ENCODE measurements around the gene RPL9.

DNA sequence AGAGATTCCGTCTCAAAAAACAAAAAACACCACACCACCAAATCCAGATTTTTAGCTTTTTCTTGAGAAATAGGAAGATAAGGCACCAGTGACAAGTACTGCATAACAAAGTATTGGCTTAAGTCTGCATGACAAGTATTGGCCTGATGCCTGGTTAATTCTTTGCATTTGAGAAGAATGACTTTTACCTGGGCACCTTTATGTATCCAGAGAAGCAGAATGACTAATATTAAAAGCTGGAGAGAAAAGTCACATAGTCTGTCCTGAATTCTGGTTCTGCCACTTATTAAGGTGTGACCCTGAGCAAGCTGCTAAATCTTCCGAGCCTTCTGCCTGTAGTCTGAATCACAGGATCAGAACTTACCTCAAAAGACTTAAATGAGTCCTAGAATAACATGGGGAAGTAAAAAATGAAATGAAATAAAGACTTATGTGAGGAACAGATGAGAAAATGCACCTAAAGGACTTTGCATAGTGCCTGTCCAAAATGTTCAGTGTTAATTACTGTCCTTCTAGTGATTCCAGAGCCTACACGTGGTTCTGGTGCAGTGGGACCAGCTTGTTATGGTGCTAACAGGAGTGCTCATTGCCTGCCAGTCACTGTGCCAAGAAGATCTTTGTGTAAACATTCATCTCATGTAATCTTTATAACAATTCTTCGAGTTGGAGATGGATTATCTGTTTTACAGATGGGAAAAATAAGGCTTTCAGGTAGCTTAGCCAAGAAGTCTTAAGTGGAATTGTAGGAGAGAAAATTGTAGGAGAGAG lies 36.9 kb upstream of the RPL9 start:
- TF ChIP-seq EZH2 (IDR thresholded peaks at IDR 0.05; ENCODE audit: low read length) = no peak
- TF ChIP-seq, protein P1, sequence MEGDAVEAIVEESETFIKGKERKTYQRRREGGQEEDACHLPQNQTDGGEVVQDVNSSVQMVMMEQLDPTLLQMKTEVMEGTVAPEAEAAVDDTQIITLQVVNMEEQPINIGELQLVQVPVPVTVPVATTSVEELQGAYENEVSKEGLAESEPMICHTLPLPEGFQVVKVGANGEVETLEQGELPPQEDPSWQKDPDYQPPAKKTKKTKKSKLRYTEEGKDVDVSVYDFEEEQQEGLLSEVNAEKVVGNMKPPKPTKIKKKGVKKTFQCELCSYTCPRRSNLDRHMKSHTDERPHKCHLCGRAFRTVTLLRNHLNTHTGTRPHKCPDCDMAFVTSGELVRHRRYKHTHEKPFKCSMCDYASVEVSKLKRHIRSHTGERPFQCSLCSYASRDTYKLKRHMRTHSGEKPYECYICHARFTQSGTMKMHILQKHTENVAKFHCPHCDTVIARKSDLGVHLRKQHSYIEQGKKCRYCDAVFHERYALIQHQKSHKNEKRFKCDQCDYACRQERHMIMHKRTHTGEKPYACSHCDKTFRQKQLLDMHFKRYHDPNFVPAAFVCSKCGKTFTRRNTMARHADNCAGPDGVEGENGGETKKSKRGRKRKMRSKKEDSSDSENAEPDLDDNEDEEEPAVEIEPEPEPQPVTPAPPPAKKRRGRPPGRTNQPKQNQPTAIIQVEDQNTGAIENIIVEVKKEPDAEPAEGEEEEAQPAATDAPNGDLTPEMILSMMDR (optimal IDR thresholded peaks at IDR 0.05 in 1 of 3, IDR thresholded peaks at IDR 0.05 in 1 of 3, conservative IDR thresholded peaks at IDR 0.05 in 1 of 3; ENCODE audit: extremely low read depth in 1 of 3, insufficient read depth in 2 of 3, low read length in 3 of 3) = no peak
